VCaP (cell line): Measurements from ENCODE around the gene ZMIZ1.

Experiments
- H3K27ac ChIP-seq: fragments of 450-650 bp; 2 replicates; pipeline ENCODE4 v1.5.1; 2017
- TF ChIP-seq, protein P1 (sequence below): fragments of 450-650 bp; conservative IDR thresholded peaks from 2 replicates; pipeline ENCODE4 v1.5.1; 2017; ENCODE audit warnings: mild to moderate bottlenecking, moderate library complexity

Gene ZMIZ1

GRCh38 chr10:79289801-79290200, 221.0 kb downstream of the ZMIZ1 start:
- TF ChIP-seq, protein P1, sequence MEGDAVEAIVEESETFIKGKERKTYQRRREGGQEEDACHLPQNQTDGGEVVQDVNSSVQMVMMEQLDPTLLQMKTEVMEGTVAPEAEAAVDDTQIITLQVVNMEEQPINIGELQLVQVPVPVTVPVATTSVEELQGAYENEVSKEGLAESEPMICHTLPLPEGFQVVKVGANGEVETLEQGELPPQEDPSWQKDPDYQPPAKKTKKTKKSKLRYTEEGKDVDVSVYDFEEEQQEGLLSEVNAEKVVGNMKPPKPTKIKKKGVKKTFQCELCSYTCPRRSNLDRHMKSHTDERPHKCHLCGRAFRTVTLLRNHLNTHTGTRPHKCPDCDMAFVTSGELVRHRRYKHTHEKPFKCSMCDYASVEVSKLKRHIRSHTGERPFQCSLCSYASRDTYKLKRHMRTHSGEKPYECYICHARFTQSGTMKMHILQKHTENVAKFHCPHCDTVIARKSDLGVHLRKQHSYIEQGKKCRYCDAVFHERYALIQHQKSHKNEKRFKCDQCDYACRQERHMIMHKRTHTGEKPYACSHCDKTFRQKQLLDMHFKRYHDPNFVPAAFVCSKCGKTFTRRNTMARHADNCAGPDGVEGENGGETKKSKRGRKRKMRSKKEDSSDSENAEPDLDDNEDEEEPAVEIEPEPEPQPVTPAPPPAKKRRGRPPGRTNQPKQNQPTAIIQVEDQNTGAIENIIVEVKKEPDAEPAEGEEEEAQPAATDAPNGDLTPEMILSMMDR: no peak
- no peak overlapping the region for H3K27ac ChIP-seq

- TF ChIP-seq, protein P1: no peak
- no peak overlapping the region for H3K27ac ChIP-seq
Observed at GRCh38 chr10:79292026-79292766, 223.4 kb downstream of the ZMIZ1 start.

DNA sequence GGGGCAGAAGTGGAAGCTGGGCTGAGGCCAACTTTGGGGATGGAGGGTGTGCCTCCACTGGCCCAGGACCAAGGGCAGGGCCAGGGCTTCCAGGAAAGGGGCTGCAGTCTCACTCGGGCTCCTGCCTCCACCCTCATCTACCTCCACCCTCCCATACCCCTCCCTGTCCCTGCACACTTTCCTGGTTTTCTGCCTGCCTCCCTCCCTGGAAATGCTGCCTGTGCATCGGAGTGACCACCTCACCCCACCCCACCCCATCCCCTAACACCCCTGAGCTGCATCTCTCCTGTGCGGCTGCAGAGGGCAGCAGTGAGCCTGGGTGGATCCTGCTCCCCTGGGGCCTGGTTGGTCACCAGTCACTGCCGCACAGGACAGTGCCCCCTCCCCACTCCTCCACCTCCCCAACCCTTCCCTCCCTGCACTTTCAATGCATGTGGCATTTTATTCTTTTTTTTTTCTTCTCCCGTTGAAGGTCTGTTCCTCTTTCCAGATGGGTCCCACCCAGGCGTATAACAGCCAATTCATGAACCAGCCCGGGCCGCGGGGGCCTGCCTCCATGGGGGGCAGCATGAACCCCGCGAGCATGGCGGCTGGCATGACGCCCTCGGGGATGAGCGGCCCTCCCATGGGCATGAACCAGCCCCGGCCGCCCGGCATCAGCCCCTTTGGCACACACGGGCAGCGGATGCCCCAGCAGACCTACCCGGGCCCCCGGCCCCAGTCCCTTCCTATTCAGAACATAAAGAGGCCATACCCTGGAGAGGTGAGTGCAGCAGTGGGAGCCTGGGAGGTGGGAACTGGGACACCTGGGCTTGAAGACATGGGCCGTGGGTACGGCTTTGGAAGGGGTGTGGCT, 224.4 kb downstream of the ZMIZ1 start:
- no peak overlapping the region for H3K27ac ChIP-seq
- TF ChIP-seq, protein P1: peak; percentile 65

GRCh38 chr10:79293841-79294581, 225.2 kb downstream of the ZMIZ1 start:
- H3K27ac ChIP-seq: no peak overlapping the region
- TF ChIP-seq, protein P1: no peak

DNA sequence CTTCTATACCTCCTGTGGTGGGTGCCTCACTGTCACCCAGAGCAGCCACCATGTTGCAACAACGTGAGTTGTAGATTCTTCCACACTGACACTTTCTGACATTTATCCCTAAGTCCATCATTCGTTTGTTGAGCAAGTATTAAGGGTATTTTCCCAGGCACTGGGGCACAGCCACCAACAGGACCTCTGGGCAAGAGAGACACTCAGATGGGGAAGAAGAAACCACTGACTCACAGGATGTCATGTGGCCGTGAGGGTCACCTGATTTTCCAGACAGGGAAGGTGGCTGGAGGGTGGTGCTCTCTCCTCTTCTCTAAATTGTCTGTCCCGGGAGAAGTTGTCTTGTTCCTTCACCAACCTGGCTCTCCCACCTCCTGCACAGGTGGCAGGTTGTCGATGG, 226.8 kb downstream of the ZMIZ1 start:
- TF ChIP-seq, protein P1: no peak
- no peak overlapping the region for H3K27ac ChIP-seq

GRCh38 chr10:79296431-79296830, 227.7 kb downstream of the ZMIZ1 start:
- TF ChIP-seq, protein P1: no peak

More at GRCh38 chr10:79296431-79296830, 227.7 kb downstream of the ZMIZ1 start:
- no peak overlapping the region for H3K27ac ChIP-seq
